AG04450 (cell line): ENCODE measurements around the gene SGTA. TPM values are rescaled to one million over a fixed set of nuclear protein-coding genes. Genes with fewer than 3 reads are reported as not detected.

Experiments
- CTCF ChIA-PET: fragments of 300-600, 350-600 bp; formaldehyde crosslinking; extraction: SDS; loops from one replicate; lab custom pipeline; 2022; ENCODE audit warnings: antibody characterized with exemption, inconsistent platforms; lab: Charles Lee
- POLR2A ChIA-PET: fragments of 350-600 bp; formaldehyde crosslinking; extraction: SDS; loops from one replicate; lab custom pipeline; 2021; ENCODE audit warnings: antibody characterized with exemption, inconsistent platforms; lab: Yijun Ruan, JAX
- DNase-seq: peaks from one replicate; pipeline ENCODE4 v3.0.0-alpha.2; 2011; ENCODE audit warnings: low read depth, low spot score
- H3K27ac ChIP-seq: one replicate; pipeline ENCODE4 v1.5.1; 2012; ENCODE audit warnings: low read depth, low read length, control low read depth
- H3K27me3 ChIP-seq: one replicate; pipeline ENCODE4 v1.6.0; 2012; ENCODE audit warnings: low read length; ENCODE audit not compliant: control insufficient read depth, insufficient read depth
- H3K4me3 ChIP-seq: 2 replicates; pipeline ENCODE4 v1.5.1; 2011; ENCODE audit warnings: mild to moderate bottlenecking, low read depth, low read length, control low read depth
- H3K9me3 ChIP-seq: 2 replicates; pipeline ENCODE4 v1.5.1; 2012; ENCODE audit warnings: low read length; ENCODE audit not compliant: control insufficient read depth, insufficient read depth
- CTCF ChIP-seq: IDR thresholded peaks from 2 replicates; pipeline ENCODE4 v1.5.1; 2011; ENCODE audit warnings: low read depth, low read length, control low read depth, inconsistent platforms
- polyA plus RNA-seq: library from polyadenylated mRNA; depleted of rRNA; stranded (reverse); fragments of >200 nt; gene quantifications from 2 replicates; pipeline ENCODE4 v1.2.3, GENCODE V29; 2011

Gene SGTA
- polyA plus RNA-seq, 1 experiment: 44.0 TPM

- POLR2A ChIA-PET: interaction anchor here (0.5 kb wide), 1 partner anchor 79 kb away, joined by 5 read pairs; no protein-coding TSS in a partner anchor
- H3K27ac ChIP-seq: no peak overlapping the region
- H3K9me3 ChIP-seq: peaks cover 8% of the 10 kb centered on the region
- no peak overlapping the region for H3K4me3 ChIP-seq
- DNase-seq: no peak
- CTCF ChIA-PET: no interaction called here
- no peak for TF ChIP-seq CTCF
- H3K27me3 ChIP-seq: no peaks in the 10 kb centered on the region
Measured at GRCh38 chr19:2779121-2779740, 3.8 kb downstream of the SGTA start.

GRCh38 chr19:2777952-2778683 lies 5.0 kb downstream of the SGTA start:
- Histone ChIP-seq H3K9me3 (peaks cover 11% of the 10 kb centered on the region), H3K27ac (no peak overlapping the region), H3K27me3 (no peaks in the 10 kb centered on the region), H3K4me3 (no peak overlapping the region)
- ChIA-PET CTCF (no interaction called here), POLR2A (no interaction called here)
- DNase-seq: no peak
- no peak for TF ChIP-seq CTCF

GRCh38 chr19:2775556-2776430 lies 7.3 kb downstream of the SGTA start:
- DNase-seq: no peak
- ChIA-PET CTCF (interaction anchor here (0.7 kb wide), 1 partner anchor 1577 kb away, joined by 4 read pairs; no protein-coding TSS in a partner anchor), POLR2A (no interaction called here)
- Histone ChIP-seq H3K27me3 (no peaks in the 10 kb centered on the region), H3K4me3 (no peak overlapping the region), H3K9me3 (peaks cover 6% of the 10 kb centered on the region), H3K27ac (peak overlapping the region; percentile 2)
- no peak for TF ChIP-seq CTCF

GRCh38 chr19:2774953-2775555 lies 8.0 kb downstream of the SGTA start:
- ChIA-PET CTCF (no interaction called here), POLR2A (no interaction called here)
- no peak overlapping the region for H3K27ac ChIP-seq
- H3K27me3 ChIP-seq: no peaks in the 10 kb centered on the region
- peaks cover 6% of the 10 kb centered on the region for H3K9me3 ChIP-seq
- no peak overlapping the region for H3K4me3 ChIP-seq
- no peak for TF ChIP-seq CTCF
- no peak for DNase-seq
